Measurements from ENCODE around the gene PRPF18. TPM values are rescaled to one million over a fixed set of nuclear protein-coding genes. Genes with fewer than 3 reads are reported as not detected.

The PRPF18 gene
- total and polyA plus RNA-seq, 10 donors: 7.1 to 41.7 (median 24.5) TPM

DNA sequence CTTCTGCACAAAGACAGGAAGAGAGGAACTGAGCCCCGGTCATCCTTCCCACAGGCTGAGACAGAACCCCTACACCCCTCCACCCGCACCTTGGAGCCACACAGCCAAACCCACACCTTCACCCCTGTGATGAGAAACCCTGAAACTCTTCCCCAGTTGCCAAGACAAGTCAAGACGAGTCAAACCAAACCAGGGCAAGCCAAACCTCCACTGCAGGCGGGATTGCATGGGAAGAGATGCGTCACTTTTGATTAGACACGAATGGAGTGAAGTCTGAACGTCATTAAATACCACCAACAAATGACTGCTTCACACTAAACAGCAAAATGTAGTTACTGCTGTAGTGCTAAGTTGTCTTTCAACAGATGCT, 73.8 kb downstream of the PRPF18 start:
- WGBS, 5 donors: 59 to 71% (median 69%) methylated on average over 7 of the region's 7 CpGs
- peaks cover 0 to 90% (median 19%) of the 10 kb centered on the region in 6 donors for H3K36me3 ChIP-seq
- H3K4me3 ChIP-seq: no peak overlapping the region
- intact Hi-C loops (cut with DNase I; ENCODE audit: low total_unique reads): loop anchor here (2.0 kb wide), 1 partner anchor 114 kb away; no protein-coding TSS in a partner anchor
- no peaks in the 10 kb centered on the region for H3K9me3 ChIP-seq
- H3K27ac ChIP-seq: peak overlapping the region in 5 of 8 donors; percentile 25 to 58 (median 38)
- H3K27me3 ChIP-seq (replicated peaks in 1 of 7): no peaks in the 10 kb centered on the region
- no peak for DNase-seq
- H3K4me1 ChIP-seq: peaks cover 0 to 31% (median 20%) of the 10 kb centered on the region in 6 donors
- TF ChIP-seq, protein P1, sequence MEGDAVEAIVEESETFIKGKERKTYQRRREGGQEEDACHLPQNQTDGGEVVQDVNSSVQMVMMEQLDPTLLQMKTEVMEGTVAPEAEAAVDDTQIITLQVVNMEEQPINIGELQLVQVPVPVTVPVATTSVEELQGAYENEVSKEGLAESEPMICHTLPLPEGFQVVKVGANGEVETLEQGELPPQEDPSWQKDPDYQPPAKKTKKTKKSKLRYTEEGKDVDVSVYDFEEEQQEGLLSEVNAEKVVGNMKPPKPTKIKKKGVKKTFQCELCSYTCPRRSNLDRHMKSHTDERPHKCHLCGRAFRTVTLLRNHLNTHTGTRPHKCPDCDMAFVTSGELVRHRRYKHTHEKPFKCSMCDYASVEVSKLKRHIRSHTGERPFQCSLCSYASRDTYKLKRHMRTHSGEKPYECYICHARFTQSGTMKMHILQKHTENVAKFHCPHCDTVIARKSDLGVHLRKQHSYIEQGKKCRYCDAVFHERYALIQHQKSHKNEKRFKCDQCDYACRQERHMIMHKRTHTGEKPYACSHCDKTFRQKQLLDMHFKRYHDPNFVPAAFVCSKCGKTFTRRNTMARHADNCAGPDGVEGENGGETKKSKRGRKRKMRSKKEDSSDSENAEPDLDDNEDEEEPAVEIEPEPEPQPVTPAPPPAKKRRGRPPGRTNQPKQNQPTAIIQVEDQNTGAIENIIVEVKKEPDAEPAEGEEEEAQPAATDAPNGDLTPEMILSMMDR (IDR thresholded peaks at IDR 0.05 in 8 of 11, conservative IDR thresholded peaks at IDR 0.05 in 3 of 11): no peak
- no peak for TF ChIP-seq POLR2AphosphoS5 (IDR thresholded peaks at IDR 0.05)
- no peak for TF ChIP-seq POLR2A (IDR thresholded peaks at IDR 0.05)

DNA sequence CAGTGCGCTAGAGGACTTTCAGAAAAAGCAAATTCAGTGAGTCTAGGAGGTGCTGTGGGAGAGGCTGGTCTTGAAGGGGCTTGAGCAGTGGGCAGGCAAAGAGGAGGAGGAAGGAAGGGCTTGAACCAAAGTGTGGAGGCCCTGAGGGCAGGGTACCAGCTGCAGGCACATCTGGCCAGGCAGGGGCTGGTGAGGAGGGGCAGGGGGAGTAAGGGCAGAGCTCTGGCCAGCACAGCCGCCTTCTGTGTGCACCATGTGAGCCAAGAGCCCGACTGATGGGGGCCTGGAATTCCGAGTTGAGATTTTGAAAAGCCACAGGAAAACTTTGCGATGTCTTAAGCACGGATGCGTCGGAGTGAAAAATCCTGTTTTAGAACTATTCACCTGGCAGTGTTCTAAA, 74.5 kb downstream of the PRPF18 start:
- TF ChIP-seq POLR2A (IDR thresholded peaks at IDR 0.05): no peak
- TF ChIP-seq, protein P1 (IDR thresholded peaks at IDR 0.05 in 8 of 11, conservative IDR thresholded peaks at IDR 0.05 in 3 of 11): no peak
- Histone ChIP-seq H3K9me3 (no peaks in the 10 kb centered on the region), H3K4me3 (no peak overlapping the region), H3K4me1 (peaks cover 0 to 31% (median 20%) of the 10 kb centered on the region in 6 donors), H3K27ac (no peak overlapping the region), H3K36me3 (peaks cover 0 to 90% (median 19%) of the 10 kb centered on the region in 6 donors), H3K27me3 (replicated peaks in 1 of 7) (no peaks in the 10 kb centered on the region)
- WGBS, 5 donors: 75 to 83% (median 78%) methylated on average over 8 of the region's 8 CpGs
- DNase-seq: no peak
- intact Hi-C loops (cut with DNase I; ENCODE audit: low total_unique reads): loop anchor here (2.0 kb wide), 1 partner anchor 114 kb away; no protein-coding TSS in a partner anchor

DNA sequence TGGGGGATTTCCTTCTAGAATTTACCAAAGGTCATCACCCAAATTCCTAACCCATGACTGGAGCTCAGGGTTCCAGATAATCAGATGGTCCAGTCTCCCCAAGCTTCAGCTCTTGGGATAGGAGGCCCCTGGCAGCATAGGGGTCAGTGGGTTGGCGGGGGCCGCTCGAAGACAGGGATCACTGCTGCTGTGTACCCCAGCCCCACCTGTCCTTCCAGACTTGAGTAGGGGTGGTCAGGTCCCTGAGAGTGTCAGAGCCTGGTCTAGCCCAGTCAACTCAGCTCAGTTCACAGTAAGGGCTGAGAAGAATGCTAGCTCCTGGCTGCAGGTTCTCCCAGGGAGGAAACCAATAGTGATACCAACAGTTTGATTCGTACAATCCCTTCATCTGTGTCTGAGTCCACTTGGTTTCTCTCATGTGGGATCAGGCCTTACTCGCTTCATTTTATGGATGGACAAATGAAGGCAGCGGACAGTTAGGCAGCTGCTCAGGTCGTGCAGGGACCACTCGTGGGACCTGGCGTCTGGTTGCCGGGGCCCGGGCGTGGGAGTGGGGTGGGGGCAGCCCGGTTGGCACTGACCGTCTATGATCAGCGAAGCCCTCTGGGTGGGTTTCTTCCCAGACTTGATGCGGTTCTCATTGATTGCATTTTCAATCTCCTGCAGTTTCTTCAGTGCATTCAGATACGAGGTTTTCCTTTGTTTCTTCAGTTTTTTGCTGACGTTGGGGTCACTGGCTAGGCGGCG, 78.9 kb downstream of the PRPF18 start:
- Histone ChIP-seq H3K36me3 (peaks cover 0 to 99% (median 25%) of the 10 kb centered on the region in 6 donors), H3K27me3 (replicated peaks in 1 of 7) (no peaks in the 10 kb centered on the region), H3K4me1 (peaks cover 0 to 4% (median 0%) of the 10 kb centered on the region in 6 donors), H3K27ac (no peak overlapping the region), H3K4me3 (no peak overlapping the region), H3K9me3 (no peaks in the 10 kb centered on the region)
- intact Hi-C loops (cut with DNase I; ENCODE audit: low total_unique reads): no loop called here
- no peak for DNase-seq
- TF ChIP-seq POLR2AphosphoS5 (IDR thresholded peaks at IDR 0.05) (peak in 1 of 3 donors; percentile 39), POLR2A (IDR thresholded peaks at IDR 0.05) (no peak)
- TF ChIP-seq, protein P1 (IDR thresholded peaks at IDR 0.05 in 8 of 11, conservative IDR thresholded peaks at IDR 0.05 in 3 of 11): no peak
- 94 to 96% (median 95%) methylated on average over 17 to 20 of the region's 20 CpGs for WGBS, 5 donors

DNA sequence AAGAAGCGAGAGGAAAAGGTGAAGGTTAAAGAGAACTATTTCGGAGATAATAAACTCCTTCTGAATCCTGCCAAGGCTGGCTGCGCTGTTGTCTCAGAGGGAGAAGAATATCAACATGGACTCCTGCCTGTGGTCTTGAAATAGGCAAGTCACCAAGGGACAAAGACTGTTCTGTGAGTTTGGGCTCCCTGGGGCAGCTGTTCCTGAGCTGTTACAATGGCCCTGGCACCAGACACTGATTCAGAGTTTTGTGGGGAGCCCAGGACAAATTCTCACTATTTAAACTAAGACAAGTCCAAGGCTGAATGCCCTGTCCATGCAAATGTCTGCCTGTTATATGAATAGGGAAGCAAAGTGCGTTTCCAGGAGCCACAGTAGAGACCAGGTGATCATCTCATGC, 81.4 kb downstream of the PRPF18 start:
- 81 to 89% (median 87%) methylated on average over 4 of the region's 4 CpGs for WGBS, 5 donors
- Histone ChIP-seq H3K4me1 (no peaks in the 10 kb centered on the region), H3K9me3 (no peaks in the 10 kb centered on the region), H3K4me3 (no peak overlapping the region), H3K36me3 (peaks cover 0 to 98% (median 25%) of the 10 kb centered on the region in 6 donors), H3K27ac (no peak overlapping the region), H3K27me3 (replicated peaks in 1 of 7) (no peaks in the 10 kb centered on the region)
- no peak for DNase-seq
- no peak for TF ChIP-seq POLR2AphosphoS5 (IDR thresholded peaks at IDR 0.05)
- TF ChIP-seq, protein P1 (IDR thresholded peaks at IDR 0.05 in 8 of 11, conservative IDR thresholded peaks at IDR 0.05 in 3 of 11): no peak
- no peak for TF ChIP-seq POLR2A (IDR thresholded peaks at IDR 0.05)
- intact Hi-C loops (cut with DNase I; ENCODE audit: low total_unique reads): no loop called here

Data from spleen (tissue), 11 donors.